HG02938 (cell line): ENCODE results near the gene SLCO4A1.

Experiments
- ATAC-seq: cut with Tn5 transposase; IDR thresholded peaks from one replicate; pipeline ENCODE4 v1.9.1; 2021; ENCODE audit warnings: mild to moderate bottlenecking, moderate library complexity; ENCODE audit not compliant: unreplicated experiment

SLCO4A1 gene

DNA sequence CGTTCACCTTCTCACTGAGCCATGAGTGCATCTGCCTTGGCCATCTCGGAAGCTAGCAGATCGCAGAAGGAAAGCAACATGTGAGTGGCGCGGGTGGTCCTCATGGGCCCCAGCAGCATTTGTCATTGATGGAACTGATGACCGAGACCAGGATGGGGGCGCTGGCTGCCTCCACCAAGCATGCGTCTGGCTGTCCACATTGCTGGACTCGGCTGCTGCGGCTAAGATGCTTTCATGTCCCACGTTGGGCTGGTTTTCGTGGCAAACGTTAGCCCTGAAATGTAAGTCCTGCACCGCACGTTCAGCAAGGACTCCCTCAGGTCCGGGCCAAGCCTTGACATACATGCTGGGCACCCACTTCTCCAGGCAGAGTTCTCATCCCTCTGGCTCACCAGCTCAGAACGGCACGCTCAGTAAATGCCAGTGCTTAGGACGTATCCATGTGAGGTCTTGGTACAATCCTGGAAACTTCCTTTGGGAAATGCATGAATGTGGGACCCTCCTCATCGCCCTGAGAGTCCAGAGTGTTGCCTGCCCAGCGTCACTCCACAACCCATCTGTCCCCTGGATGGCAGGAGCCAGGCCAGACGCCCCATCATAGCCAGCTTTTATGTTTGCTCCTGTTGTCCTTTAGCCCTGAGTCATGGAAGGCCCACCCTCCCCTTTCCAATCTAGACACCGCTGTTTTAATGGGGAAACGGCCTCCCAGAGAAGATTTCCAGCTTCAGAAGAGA lies 8.4 kb downstream of the SLCO4A1 start:
- no peak for ATAC-seq

DNA sequence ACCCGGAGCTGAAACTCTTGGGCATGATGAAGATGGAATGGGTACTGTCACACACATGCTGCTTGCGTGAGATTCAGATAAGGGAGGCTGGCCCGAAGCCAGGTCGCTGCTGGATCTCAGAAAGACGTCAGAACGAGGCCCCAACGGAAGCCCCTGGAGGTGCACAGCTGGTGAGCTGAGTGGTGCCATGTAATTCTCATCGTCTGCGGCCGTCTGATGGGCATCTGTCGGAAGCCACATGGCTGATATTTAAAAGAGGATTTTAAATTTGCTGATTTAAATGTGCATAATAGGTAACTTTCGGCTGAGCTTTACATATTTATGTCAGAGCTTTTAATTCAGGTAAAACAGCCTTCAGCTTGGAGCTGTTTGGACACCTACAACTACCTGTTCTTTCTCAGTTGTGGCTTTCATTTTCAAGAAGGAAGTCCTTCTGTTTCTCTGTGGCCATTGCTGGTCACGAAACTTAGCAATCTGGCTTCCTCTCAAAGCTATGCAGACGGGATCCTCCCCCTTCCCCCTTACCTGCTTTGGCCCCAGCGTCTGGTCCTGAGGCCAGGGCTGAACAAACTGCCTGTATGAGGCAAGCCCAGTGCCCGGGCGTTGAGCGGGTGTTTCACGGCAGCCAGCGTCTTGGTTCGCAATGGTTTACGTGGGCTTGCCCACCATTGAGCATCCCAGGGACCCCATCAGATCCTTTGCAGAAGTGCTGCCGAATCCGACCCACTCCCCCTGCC lies 9.2 kb downstream of the SLCO4A1 start:
- peak; percentile 57 for ATAC-seq

DNA sequence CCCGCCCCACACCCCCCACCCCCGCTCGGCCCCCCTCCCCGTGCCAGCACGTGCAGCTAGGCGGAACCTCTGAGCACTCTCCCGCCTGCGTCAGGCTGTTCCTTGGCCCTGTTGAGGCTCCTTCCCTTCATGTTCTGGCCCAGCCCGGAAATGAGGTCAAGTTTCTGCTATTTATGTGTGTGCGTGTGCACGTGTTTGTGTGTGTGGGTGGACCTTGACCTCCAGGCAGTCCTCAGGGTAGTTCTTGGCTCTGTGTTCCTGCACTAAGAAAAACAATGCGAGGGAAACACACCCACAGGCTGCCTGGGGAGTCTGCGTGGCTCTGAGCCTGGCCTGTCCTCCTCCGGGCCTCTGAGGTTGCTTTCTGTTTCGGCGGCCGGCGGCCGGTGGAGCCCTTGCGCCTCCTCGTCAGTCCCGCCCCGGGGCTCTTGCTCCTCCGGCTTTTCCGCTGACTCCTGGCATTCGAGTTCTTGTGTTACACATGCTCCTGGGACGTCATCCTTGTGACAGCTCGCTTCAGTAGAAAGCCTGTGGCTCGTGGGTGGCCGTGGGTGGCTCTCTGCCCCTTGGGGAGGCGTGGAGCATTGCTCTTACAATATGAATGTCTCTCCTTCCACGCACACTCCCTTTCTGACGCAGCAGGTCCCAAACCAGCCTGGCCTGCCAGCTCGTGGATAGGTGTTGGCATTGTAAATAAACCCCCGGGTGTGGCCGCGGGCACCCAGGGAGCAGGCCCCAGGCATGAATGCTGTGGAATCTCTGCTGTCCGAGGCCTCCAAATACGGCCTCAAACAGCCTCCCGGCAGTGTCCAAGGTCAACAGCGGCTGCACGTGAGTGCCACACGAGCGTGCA lies 10.0 kb downstream of the SLCO4A1 start:
- ATAC-seq = peak; percentile 55

DNA sequence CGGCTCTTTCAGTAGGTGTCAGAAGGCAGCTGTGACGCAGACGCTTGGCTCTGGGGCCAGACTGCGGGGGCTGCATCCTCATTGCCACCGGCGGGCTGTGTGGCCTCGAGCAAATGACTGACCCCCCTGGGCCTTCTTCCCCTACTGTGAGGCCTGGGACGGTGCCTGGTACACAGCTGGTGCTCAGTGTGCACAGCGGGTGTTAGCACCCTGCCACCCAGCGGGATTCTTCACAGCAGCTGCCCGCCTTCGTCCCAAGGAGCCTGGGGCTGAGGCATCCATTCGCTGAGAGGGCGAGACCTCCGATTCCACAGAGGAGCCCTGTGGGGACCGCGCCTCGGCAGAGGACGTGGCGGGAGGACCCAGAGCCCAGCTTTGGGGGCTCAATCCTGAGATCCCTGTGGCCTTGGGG lies 10.6 kb downstream of the SLCO4A1 start:
- no peak for ATAC-seq

DNA sequence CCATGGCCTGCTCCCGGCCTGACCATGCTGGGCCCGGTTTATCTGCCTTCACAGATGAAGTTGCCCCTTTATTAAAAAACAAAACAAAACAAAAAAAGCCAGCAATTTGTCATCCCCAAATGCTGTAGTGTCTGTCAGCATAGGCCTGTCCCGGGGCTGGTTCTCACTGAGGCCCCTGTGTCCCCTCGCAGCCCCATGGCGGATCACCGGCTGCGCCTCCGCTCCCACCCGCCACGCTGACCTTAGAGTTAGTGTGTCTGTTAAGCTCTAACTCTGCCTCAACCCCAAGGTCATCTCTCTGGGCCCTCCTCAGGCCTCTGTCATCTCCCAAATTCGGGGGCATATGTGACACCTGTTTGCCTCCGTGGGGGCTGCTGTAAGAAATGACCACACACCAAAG lies 11.1 kb downstream of the SLCO4A1 start:
- ATAC-seq = no peak

DNA sequence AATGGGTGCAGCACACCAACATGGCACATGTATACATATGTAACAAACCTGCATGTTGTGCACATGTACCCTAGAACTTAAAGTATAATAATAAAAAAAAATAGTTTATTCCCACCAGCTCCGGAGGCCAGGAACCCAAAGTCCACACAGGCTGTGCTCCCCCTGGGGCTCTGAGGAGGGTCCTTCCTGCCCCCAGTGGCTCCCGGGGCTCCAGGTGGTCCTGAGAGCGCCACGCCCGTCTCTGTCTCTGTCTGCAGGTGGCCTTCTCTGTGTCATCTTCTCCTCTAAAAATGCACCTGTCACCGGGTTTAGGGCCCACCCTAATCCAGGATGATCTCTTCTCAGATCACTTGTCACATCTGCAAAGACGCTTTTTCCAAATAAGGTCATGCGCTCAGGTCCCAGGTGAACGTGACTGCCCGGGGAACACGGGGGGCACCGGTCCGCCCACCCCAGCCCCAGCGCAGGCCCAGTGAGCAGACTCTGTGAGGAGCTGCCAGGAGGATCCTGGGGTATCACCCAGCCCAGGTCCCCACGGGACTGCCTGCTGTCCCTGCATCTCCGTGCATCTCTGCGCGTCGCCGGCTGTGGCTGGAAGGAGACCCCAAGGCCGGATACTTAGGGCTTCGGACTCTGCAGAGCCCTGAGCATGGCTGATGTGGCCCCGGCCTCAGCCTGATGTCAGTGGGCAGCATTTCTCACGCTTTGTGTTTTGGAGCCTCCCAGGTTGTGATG lies 11.8 kb downstream of the SLCO4A1 start:
- no peak for ATAC-seq

DNA sequence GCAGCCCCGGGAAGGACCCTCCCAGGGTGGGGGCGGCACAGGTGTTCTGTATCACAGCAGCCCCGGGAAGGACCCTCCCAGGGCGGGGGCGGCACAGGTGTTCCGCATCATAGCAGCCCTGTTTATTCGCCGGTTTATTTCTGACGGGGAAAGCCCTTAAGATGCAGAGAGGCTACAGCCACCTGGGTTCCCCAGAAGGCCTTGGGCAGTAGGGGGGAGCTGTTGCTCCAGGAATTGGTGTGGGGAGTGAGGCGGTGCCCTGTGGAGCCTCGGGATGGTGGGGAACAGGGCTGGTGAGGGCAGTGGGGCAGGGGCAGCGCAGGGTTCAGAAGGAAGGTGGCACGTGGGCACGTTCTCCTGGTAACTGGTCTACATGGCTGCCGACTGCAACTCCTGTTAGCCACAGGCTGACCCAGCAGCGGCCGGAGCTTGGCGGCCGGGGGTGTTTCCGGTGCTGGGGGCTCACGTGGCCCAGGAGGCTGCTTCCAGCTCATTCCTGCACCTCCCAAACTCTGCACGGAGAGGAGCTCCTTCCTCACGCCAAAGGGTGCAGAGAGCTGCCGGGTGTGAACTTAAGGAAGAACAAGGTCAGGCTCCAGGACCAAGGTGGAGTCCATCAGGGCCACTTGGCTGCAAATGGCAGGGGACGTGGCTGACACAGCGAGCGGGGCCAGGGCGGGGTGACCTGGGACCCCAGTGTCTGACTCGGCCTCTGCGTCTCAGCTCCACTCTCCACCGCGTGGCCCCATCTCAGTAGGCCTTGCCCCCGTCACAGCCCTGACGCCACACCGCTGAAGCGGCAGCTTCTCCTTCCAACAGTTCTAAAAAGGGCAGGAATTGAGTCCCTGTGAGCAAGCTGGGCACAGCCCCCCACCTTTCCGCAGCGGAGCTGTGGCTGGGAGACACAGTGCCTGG lies 13.2 kb downstream of the SLCO4A1 start:
- no peak for ATAC-seq

DNA sequence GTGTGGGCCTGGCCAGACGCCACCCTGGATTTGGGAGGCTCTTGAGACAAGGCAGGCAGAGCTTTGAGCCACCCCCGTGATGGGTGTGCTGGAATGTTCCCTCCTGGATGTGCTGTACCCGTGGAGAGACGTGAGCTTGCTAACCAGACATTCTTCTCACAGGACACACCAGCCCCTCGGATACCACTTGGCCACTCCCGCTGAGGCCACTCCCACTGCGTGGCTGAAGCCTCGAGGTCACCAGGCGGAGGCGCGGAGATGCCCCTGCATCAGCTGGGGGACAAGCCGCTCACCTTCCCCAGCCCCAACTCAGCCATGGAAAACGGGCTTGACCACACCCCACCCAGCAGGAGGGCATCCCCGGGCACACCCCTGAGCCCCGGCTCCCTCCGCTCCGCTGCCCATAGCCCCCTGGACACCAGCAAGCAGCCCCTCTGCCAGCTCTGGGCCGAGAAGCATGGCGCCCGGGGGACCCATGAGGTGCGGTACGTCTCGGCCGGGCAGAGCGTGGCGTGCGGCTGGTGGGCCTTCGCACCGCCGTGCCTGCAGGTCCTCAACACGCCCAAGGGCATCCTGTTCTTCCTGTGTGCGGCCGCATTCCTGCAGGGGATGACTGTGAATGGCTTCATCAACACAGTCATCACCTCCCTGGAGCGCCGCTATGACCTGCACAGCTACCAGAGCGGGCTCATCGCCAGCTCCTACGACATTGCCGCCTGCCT lies 14.1 kb downstream of the SLCO4A1 start:
- no peak for ATAC-seq

DNA sequence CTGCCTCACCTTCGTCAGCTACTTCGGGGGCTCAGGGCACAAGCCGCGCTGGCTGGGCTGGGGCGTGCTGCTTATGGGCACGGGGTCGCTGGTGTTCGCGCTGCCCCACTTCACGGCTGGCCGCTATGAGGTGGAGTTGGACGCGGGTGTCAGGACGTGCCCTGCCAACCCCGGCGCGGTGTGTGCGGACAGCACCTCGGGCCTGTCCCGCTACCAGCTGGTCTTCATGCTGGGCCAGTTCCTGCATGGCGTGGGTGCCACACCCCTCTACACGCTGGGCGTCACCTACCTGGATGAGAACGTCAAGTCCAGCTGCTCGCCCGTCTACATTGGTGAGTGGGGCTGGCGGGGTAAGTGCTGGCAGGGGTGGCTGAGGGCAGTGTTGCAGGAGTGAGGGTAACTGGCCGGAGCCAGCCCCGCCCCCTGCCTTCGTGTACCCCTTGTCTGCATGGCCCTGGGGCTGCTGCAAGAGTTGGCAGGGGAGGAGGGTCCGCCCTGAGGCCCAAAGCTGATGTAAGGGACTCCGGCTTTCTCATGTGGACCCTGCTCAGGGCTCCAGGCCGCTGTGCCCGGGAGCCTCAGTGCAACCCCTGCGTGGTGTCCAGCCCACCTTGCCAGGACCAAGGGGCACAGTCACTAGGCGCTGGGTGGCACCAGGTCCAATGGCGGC lies 14.8 kb downstream of the SLCO4A1 start:
- ATAC-seq = no peak

DNA sequence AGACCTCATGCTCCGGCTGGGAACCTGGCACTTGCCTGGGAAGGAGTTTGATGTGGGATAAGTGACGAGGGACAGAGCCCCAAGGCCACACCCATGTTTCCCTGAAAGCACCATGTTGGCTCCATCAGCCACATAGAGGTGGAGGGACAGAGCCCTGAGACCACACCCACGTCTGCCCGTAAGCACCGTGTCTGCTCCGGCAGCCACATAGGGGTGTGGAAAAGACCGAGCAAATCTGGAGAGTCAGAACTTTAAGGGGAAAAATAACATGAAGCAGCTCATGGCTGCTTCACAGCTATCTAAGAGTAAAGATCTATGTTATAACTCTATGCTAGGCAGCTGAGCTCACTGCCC lies 15.3 kb downstream of the SLCO4A1 start:
- ATAC-seq = no peak

DNA sequence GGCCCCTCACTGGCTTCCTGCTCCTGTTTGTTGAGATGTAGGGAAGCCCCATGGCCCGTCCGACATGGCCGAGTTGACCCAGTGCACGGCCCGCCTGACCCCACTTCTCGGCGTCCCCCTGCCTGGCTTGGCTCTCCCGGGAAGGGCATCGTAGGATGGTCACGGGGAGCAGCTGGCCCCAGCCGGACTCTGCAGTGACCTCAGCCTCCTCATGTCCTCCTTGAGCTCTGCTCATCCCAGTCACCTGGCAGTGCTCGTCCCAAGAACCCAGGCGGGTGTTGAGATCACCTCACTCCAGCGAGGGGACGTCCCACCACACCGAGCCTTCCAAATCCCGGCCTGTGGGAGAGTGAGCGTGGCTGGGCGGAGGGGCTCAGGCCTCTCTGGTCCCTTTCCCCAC lies 15.7 kb downstream of the SLCO4A1 start:
- ATAC-seq = no peak

DNA sequence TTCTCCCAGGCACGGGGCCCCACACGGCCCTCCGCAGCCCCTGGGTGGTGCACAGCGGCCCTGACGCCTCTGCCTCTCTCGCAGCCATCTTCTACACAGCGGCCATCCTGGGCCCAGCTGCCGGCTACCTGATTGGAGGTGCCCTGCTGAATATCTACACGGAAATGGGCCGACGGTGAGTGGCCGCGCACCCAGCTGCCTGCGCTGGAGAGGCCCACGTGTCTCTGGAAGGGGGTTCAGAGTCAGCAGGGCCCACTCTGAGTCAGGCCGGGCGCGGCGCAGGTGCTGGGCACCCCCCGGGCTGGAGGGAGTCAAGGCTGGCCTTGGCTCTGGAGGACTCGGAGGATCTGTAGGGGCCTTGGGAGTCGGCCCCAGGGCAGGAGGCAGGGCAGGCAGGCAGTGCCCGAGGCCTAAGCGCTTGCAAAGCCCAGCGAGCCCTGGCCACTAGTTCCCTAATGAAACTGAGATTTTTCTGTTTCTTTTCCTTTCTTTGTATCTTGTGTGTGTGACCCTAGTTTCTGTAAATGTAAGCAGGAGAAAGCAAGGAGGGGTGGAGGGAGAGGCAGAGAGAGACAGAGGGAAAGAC lies 16.4 kb downstream of the SLCO4A1 start:
- ATAC-seq = no peak

DNA sequence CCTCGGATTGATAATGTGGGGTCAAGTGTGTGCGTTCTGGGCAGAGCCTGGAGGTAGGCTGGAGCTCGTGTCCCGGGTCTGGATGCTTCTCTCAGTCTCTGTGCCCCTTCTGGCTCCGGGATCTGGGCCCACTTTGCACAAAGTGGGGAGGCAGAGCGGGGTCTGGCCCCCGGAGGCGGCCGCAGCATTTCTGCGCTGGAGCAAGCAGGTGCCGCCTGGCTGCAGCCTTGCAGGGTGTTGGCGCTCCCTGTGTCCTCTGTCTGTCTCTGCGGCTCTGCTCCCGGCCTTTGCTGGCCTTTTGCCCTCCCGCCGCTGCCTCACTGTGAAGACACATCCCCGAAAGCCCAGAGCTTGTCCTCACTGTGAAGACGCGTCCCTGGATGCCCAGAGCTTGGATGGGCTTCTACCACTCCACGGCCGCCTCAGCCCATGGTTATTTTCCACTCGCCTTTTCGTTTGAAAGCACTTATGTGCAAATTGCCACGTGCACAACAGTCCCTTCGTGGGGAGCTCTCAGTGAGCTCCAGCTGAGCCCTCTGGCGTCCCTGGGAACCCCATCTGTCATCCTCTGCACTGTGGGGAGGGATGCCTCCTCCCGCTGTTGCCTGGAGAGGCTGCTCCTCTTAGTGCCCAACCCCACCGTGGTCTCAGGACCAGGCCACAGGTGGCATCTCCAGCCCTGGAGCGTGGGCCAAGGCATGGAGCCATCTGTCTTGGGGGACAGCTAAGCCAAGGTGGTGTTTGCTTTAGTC lies 17.4 kb downstream of the SLCO4A1 start:
- ATAC-seq = no peak

DNA sequence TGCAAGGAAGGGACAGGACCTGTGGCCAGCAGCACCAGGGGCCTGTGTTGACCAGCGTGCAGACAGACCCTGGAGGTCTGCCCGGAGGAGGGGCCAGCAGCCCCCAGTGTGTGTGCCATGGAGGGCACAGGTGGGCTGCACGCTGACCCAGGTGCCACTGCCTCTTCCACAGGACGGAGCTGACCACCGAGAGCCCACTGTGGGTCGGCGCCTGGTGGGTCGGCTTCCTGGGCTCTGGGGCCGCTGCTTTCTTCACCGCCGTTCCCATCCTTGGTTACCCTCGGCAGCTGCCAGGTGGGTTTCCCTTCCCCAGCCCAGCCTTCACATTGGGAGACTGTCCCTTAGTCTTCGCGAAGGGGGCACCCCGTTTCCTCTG lies 17.9 kb downstream of the SLCO4A1 start:
- no peak for ATAC-seq

DNA sequence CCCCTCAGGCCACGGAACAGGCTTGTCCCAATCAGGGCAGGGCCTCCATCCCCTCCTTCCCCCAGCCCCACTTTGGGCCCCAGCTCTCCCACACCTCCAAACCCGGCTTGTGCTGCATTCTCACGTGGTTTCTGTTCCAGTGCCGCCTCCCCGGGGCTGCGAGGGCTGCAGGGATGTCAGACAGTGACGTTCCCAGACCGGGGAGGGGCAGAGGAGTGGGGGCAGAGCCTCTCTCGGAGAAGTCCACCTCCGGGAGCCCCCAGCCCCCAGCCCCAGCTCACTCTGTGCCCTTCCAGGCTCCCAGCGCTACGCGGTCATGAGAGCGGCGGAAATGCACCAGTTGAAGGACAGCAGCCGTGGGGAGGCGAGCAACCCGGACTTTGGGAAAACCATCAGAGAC lies 18.5 kb downstream of the SLCO4A1 start:
- ATAC-seq = no peak

DNA sequence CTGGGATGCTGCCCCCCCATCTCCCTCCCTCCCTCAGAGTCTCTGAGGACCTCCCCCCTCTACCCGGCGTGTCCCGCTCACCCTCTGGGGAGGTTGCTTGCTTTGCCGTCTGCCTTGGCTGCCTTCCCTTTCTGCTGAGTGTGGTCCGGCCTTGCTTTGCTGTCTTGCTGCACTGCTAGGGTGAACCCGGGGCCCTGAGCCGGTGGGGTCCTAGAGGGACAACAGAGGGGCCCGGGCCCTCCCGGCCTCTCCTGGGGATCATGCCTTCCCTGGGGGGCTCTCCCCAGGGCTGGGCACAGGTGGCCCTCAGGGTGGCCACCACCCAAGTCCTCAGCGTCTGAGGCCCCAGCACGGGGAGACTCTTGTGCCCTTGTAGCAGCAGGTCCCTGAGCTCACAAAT lies 19.3 kb downstream of the SLCO4A1 start:
- ATAC-seq = no peak

DNA sequence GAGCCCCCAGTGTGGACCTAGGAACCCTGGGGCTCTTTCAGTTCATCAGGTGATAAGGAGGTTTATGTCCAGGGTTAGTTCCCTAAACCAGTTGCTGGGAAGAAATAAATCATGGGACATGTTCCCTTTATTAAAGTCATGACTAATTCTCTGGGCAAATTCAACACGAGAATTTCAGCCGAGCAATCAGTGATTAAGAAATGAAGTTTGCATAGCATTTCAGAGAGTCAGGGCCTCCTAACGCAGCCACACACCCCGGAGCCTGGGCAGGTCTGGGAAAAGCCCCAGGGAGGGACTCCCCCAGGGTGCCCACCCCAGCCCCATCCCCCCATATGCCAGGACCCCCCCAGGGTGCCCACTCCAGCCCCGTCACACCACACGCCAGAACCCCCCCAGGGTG lies 20.1 kb downstream of the SLCO4A1 start:
- ATAC-seq = no peak
